Measurements from ENCODE around the gene HAPLN3. TPM values are rescaled to one million over a fixed set of nuclear protein-coding genes. Genes with fewer than 3 reads are reported as not detected.
A peak's percentile ranks its signal among the peaks of the same experiment; 100 is the strongest.

The HAPLN3 gene
- polyA plus RNA-seq, 6 donors from 2014 or later, result 2.1 to 4.5 (median 2.7) TPM

DNA sequence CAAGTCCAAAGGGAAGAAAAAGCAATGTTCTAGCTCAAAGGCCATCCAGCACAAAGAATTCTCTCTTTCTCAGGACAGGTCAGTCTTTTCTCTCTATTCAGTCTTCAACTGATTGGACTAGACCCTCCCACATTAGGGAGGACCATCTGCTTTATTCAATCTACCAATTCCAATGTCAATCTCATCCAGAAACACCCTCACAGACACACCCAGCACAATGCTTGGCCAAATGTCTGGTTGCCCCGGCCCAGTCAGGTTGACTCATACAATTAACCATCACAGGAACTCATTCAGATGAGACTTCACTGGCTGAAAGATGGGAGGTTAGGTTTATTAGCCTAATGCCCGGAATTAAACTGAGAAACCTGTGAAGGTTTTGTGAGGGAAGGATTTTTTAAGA, 59.7 kb downstream of the HAPLN3 start:
- peaks cover 4 to 22% (median 13%) of the 10 kb centered on the region in 3 donors for H3K27me3 Mint-ChIP-seq
- H3K9me3 Mint-ChIP-seq, result no peaks in the 10 kb centered on the region
- H3K4me1 Mint-ChIP-seq, result peaks cover 0 to 4% (median 0%) of the 10 kb centered on the region in 3 donors
- H3K27ac Mint-ChIP-seq, result no peak overlapping the region
- H3K4me3 Mint-ChIP-seq, result no peak overlapping the region
- no peak for ATAC-seq (ENCODE audit: low read depth in 2 of 2)
- no peak for DNase-seq
- H3K36me3 Mint-ChIP-seq, result no peaks in the 10 kb centered on the region

DNA sequence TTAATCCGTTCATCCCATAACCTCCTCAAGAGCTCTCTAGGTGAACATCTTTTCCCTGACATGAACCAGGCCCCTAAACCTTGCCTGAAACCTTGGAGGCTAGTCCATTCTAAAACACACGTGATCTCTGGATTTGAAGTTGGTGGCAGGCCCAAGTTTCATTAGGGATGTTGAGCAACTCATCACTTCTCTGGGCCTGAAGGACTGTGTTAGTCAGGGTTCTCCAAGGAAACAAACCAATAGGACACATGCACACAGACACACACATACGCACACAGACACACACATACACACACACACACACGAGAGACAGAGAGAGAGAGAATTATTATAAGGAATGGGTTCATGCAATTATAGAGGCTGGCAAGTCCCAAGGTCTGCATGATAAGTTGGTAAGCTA, 60.2 kb downstream of the HAPLN3 start:
- Mint-ChIP-seq H3K9me3 (no peaks in the 10 kb centered on the region), H3K4me3 (peak overlapping the region in 1 of 8 donors; percentile 30), H3K27me3 (peaks cover 0 to 22% (median 13%) of the 10 kb centered on the region in 3 donors), H3K36me3 (no peaks in the 10 kb centered on the region), H3K27ac (peak overlapping the region in 1 of 6 donors; percentile 55), H3K4me1 (peaks cover 0 to 4% (median 0%) of the 10 kb centered on the region in 3 donors)
- ATAC-seq (ENCODE audit: low read depth in 2 of 2), result no peak
- DNase-seq, result no peak

DNA sequence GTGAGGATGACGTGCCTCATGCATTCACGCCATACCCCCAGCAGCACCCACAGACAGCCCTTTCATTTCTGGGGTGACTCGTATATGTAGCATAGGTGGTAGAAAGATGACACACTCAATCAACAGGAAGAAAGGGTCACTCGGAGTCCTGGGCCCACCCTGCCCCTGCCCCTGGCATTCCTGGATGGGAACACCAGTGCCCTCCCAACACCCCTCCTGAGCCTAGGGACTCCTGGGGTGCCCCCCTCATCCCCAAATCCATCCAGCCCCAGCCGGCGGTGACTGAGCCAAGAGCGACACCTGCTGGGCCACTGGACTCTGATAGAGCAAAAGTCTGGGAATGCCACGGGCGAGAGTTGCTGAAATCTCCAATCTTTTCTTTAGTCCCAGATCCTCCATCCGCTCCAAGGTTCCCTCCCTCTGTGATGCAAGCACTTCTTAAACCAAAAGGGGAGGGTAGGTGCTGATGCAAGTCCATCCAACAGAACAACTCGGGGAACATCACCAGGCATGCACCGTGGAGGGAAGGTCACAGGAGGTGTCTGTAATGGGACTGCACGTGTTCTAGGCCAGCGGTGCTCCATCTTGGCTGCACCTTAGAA, 61.0 kb downstream of the HAPLN3 start:
- Mint-ChIP-seq H3K9me3 (no peaks in the 10 kb centered on the region), H3K4me1 (peaks cover 0 to 4% (median 0%) of the 10 kb centered on the region in 3 donors), H3K27me3 (peaks cover 0 to 17% (median 9%) of the 10 kb centered on the region in 3 donors), H3K36me3 (no peaks in the 10 kb centered on the region), H3K27ac (peak overlapping the region in 1 of 6 donors; percentile 49), H3K4me3 (peak overlapping the region in 1 of 8 donors; percentile 53)
- DNase-seq (no peak), ATAC-seq (ENCODE audit: low read depth in 2 of 2) (peak in 1 of 2 donors; percentile 21)

DNA sequence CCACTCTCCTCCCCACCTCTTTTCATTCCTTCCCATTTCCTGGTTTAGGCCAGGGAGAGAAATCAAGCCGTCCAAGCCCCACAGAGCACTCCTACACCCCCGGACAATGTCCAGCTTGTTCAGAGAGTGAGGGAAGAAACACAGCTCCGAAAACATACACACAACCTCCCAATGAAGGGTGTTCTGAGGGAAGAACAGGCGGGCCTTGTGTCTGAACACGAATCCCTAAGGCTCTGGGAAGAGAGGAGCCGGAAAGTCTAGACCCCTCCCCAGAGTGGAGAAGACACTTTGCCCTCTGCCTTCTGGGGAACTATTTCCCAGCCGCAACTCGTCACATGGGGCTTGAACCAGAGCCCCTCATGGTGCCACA, 61.6 kb downstream of the HAPLN3 start:
- peaks cover 0 to 11% (median 3%) of the 10 kb centered on the region in 3 donors for H3K27me3 Mint-ChIP-seq
- DNase-seq (no peak), ATAC-seq (ENCODE audit: low read depth in 2 of 2) (no peak)
- H3K4me1 Mint-ChIP-seq, result peaks cover 0 to 4% (median 0%) of the 10 kb centered on the region in 3 donors
- H3K36me3 Mint-ChIP-seq, result no peaks in the 10 kb centered on the region
- H3K27ac Mint-ChIP-seq, result no peak overlapping the region
- no peaks in the 10 kb centered on the region for H3K9me3 Mint-ChIP-seq
- H3K4me3 Mint-ChIP-seq, result no peak overlapping the region

DNA sequence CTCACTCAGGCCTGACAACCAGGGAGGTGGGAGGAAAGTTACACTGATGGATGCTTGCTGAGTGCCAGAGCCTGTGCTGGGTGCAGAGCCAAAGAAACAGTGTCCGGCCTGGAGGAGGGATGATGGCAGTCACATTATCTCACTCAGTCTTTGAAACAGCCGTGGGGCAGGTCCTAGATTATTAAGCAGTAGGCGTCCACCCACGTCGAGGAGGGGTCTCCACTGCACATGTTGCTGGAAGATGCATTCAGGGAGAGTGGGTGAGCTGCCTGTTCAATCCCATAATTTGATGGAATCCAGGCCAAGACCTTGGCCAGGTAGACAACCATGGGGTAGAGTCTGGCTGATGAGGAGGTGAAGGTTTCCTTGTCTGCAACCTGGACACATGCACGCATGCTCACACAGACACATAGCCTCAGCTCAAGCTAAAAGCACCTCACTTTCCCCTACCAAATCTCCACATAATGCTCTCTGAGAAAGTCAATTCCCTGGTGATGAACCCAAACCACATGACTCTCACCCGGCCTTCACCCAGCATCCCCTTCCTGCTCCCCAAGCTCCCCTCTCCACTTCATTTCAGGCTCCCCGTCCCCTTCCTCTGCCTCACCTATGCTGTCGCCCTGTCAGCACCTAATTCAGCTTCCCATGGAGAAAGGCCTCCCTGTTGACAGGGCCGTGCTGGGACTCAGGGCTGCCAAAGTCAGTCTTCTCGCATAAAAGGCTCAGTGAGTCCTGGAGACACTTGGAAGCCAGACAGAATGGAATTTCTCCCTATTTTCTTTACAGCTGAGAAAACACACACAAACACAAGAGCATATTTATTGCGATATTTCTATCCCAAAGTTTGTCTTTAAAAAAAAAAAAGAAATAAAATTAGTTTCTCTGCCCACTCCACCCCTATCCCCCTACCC, 62.3 kb downstream of the HAPLN3 start:
- peak overlapping the region in 3 of 6 donors; percentile 22 to 76 (median 26) for H3K27ac Mint-ChIP-seq
- no peak overlapping the region for H3K4me3 Mint-ChIP-seq
- H3K9me3 Mint-ChIP-seq, result no peaks in the 10 kb centered on the region
- H3K36me3 Mint-ChIP-seq, result no peaks in the 10 kb centered on the region
- no peak for ATAC-seq (ENCODE audit: low read depth in 2 of 2)
- DNase-seq, result no peak
- peaks cover 0 to 5% (median 3%) of the 10 kb centered on the region in 3 donors for H3K27me3 Mint-ChIP-seq
- H3K4me1 Mint-ChIP-seq, result peaks cover 0 to 4% (median 0%) of the 10 kb centered on the region in 3 donors

DNA sequence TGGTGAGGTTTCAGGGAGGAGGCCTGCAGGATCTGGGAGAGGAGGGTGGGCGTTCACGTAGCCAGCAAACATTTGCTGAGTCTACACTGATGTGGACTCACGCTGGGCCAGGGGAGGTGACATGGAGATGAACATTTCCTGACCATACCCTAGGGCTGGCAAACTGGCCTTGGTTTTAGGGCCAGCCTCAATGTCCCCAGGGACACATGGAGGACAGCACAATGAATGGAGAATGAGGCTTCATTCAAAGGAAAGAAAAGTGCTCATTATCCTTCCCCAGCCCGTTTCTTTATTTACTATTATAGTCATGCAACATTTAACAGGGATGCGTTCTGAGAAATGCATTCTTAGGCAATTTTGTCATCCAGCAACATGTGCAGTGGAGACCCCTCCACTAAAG, 65.3 kb downstream of the HAPLN3 start:
- Mint-ChIP-seq H3K4me3 (no peak overlapping the region), H3K9me3 (no peaks in the 10 kb centered on the region), H3K27ac (no peak overlapping the region), H3K4me1 (peaks cover 0 to 4% (median 0%) of the 10 kb centered on the region in 3 donors), H3K36me3 (no peaks in the 10 kb centered on the region), H3K27me3 (peaks cover 0 to 18% (median 9%) of the 10 kb centered on the region in 3 donors)
- DNase-seq (no peak), ATAC-seq (ENCODE audit: low read depth in 2 of 2) (no peak)

DNA sequence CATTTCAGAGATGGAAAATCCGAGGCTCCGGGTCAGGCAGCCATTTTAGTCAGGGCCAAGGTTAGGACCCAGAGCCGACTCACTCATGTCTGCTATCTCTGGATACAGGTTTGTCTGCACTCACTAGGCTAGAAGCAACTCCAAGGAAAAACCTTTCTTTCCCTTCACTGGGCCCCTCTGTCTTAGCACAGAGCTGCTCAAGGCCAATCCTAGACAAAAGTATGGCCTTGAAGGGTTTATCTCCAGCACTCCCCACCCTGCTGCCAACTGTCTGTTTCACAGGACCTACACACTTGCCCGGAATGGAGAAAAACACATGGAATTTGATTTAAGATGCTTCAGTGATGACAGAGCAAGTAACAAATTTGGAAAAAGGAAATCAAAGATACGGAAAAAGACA, 66.6 kb downstream of the HAPLN3 start:
- H3K36me3 Mint-ChIP-seq, result no peaks in the 10 kb centered on the region
- H3K4me3 Mint-ChIP-seq, result no peak overlapping the region
- ATAC-seq (ENCODE audit: low read depth in 2 of 2), result no peak
- no peak overlapping the region for H3K27ac Mint-ChIP-seq
- no peak for DNase-seq
- peaks cover 4 to 23% (median 11%) of the 10 kb centered on the region in 3 donors for H3K27me3 Mint-ChIP-seq
- no peaks in the 10 kb centered on the region for H3K4me1 Mint-ChIP-seq
- H3K9me3 Mint-ChIP-seq, result peaks cover 0 to 2% (median 0%) of the 10 kb centered on the region in 7 donors

Other genes starting within 250 kb of the HAPLN3 start
- gene ACAN, start 92.1 kb downstream of the HAPLN3 start, polyA plus RNA-seq (ENCODE audit: low read depth in 6 of 6), result under 1 TPM in 1 of 6 donors, not detected in 5; 0.17 TPM
- gene MFGE8, start 17.8 kb upstream of the HAPLN3 start, polyA plus RNA-seq (ENCODE audit: low read depth in 6 of 6), result 1 to 10 TPM in 5 of 6 donors, not detected in 1; 1.2 to 4.0 (median 1.8) TPM
- gene ABHD2, start 192.9 kb upstream of the HAPLN3 start, polyA plus RNA-seq (ENCODE audit: low read depth in 6 of 6), result 10 to 100 TPM in 4 of 6 donors, 1 to 10 TPM in 2; 5.4 to 17.6 (median 12.1) TPM

All from naive B cell (primary cell).